ENCODE data around the gene TRMO.
"Not testable (repeated sequence)": the region's sequence is repeated elsewhere in the genome, so short reads cannot be mapped to it uniquely, and the experiment has no call there.

TRMO gene
- total RNA-seq = 51.9 to 70.0 reads per million in 2 donors

GRCh38 chr9:97921959-97922724 is at the start of gene TRMO:
TSS of gene TRMO (minus strand) at chr9:97922500. CDS start at chr9:97922493, 7 bp downstream.
- peak; percentile 96 for DNase-seq

- no peak for DNase-seq
Observed at GRCh38 chr9:97970165-97970564, 47.9 kb upstream of the TRMO start.

GRCh38 chr9:97969014-97969413 is 46.7 kb upstream of the TRMO start:
- no peak for DNase-seq

- DNase-seq = no peak
Observed at GRCh38 chr9:97966493-97966892, 44.2 kb upstream of the TRMO start.

GRCh38 chr9:97964901-97965300 is 42.6 kb upstream of the TRMO start:
- DNase-seq = no peak

GRCh38 chr9:97963232-97963631 is 40.9 kb upstream of the TRMO start:
- DNase-seq = no peak

GRCh38 chr9:97962575-97962974 is 40.3 kb upstream of the TRMO start:
- DNase-seq = no peak

- DNase-seq = no peak
Observed at GRCh38 chr9:97962136-97962535, 39.8 kb upstream of the TRMO start.

GRCh38 chr9:97961361-97961760 is 39.1 kb upstream of the TRMO start:
- DNase-seq = no peak

- not testable (repeated sequence) for DNase-seq
Observed at GRCh38 chr9:97960678-97961328, 38.5 kb upstream of the TRMO start.

- no peak for DNase-seq
Observed at GRCh38 chr9:97959585-97959984, 37.3 kb upstream of the TRMO start.

GRCh38 chr9:97958812-97959511 is 36.7 kb upstream of the TRMO start:
- no peak for DNase-seq

GRCh38 chr9:97956331-97956730 is 34.0 kb upstream of the TRMO start:
- no peak for DNase-seq

- no peak for DNase-seq
Observed at GRCh38 chr9:97954550-97954989, 32.3 kb upstream of the TRMO start.

GRCh38 chr9:97950873-97951272 is 28.6 kb upstream of the TRMO start:
- DNase-seq = not testable (repeated sequence)

GRCh38 chr9:97947094-97947493 is 24.8 kb upstream of the TRMO start:
- DNase-seq = not testable (repeated sequence)

- not testable (repeated sequence) for DNase-seq
Observed at GRCh38 chr9:97945470-97945869, 23.2 kb upstream of the TRMO start.

GRCh38 chr9:97944612-97945011 is 22.3 kb upstream of the TRMO start:
- no peak for DNase-seq

- no peak for DNase-seq
Observed at GRCh38 chr9:97943308-97943855, 21.1 kb upstream of the TRMO start.

- no peak for DNase-seq
Observed at GRCh38 chr9:97941323-97941722, 19.0 kb upstream of the TRMO start.

- no peak for DNase-seq
Observed at GRCh38 chr9:97940741-97941140, 18.4 kb upstream of the TRMO start.

- no peak for DNase-seq
Observed at GRCh38 chr9:97940233-97940632, 17.9 kb upstream of the TRMO start.

GRCh38 chr9:97938081-97938644 is 15.9 kb upstream of the TRMO start, which contains the start of gene HEMGN:
TSS of gene HEMGN (minus strand) at chr9:97938172. CDS start at chr9:97938136, 36 bp downstream.
- DNase-seq = no peak

Measured in activated gamma-delta T cell (primary cell).